MM.1S (cell line): ENCODE measurements around the gene ENTREP1.

Source experiments
- DNase-seq: peaks from one replicate; pipeline ENCODE4 v3.0.0-alpha.2; 2015
- H2AFZ ChIP-seq: fragments of 300-600 bp; sonication (generic); 2 replicates; pipeline ENCODE4 v1.6.0; 2016; ENCODE audit warnings: antibody characterized with exemption, low read length
- H3F3A ChIP-seq: fragments of 300-600 bp; sonication (generic); 2 replicates; pipeline ENCODE4 v1.6.1; 2016; ENCODE audit warnings: mild to moderate bottlenecking, antibody characterized with exemption, low read length, moderate library complexity, mixed read lengths; ENCODE audit not compliant: insufficient read depth
- H3K27ac ChIP-seq: fragments of 300-600 bp; sonication (generic); 2 replicates; pipeline ENCODE4 v1.5.1; 2016; ENCODE audit warnings: mild to moderate bottlenecking, low read length
- H3K27me3 ChIP-seq: fragments of 300-600 bp; sonication (generic); replicated peaks from 2 replicates; pipeline ENCODE4 v1.6.0; 2016; ENCODE audit warnings: low read length; ENCODE audit not compliant: insufficient read depth
- H3K36me3 ChIP-seq: fragments of 300-600 bp; sonication (generic); replicated peaks from 2 replicates; pipeline ENCODE4 v1.6.1; 2016; ENCODE audit warnings: mild to moderate bottlenecking, low read length, mixed read lengths; ENCODE audit not compliant: insufficient read depth
- H3K4me1 ChIP-seq: fragments of 300-600 bp; sonication (generic); 2 replicates; pipeline ENCODE4 v1.6.1; 2016; ENCODE audit warnings: low read length, mixed read lengths
- H3K4me2 ChIP-seq: fragments of 300-600 bp; sonication (generic); 2 replicates; pipeline ENCODE4 v1.6.0; 2016; ENCODE audit warnings: low read depth, low read length
- H3K4me3 ChIP-seq: fragments of 300-600 bp; sonication (generic); 2 replicates; pipeline ENCODE4 v1.5.1; 2016; ENCODE audit warnings: low read length, mixed read lengths
- H3K79me2 ChIP-seq: fragments of 300-600 bp; sonication (generic); 2 replicates; pipeline ENCODE4 v1.6.1; 2016; ENCODE audit warnings: mixed run types, low read length, mixed read lengths
- H3K9ac ChIP-seq: fragments of 300-600 bp; sonication (generic); 2 replicates; pipeline ENCODE4 v1.6.1; 2016; ENCODE audit warnings: low read length, mixed read lengths
- H3K9me2 ChIP-seq: fragments of 300-600 bp; sonication (generic); replicated peaks from 2 replicates; pipeline ENCODE4 v1.6.1; 2016; ENCODE audit warnings: mild to moderate bottlenecking, low read length, mixed read lengths; ENCODE audit not compliant: insufficient read depth
- H3K9me3 ChIP-seq: fragments of 300-600 bp; sonication (generic); replicated peaks from 2 replicates; pipeline ENCODE4 v1.6.1; 2016; ENCODE audit warnings: mild to moderate bottlenecking, low read length, mixed read lengths; ENCODE audit not compliant: insufficient read depth
- H4K20me1 ChIP-seq: fragments of 300-600 bp; sonication (generic); 2 replicates; pipeline ENCODE4 v1.6.1; 2016; ENCODE audit warnings: mild to moderate bottlenecking, low read length, moderate library complexity, mixed read lengths; ENCODE audit not compliant: insufficient read depth
- EZH2 ChIP-seq: fragments of 300-600 bp; sonication (generic); optimal IDR thresholded peaks from 2 replicates; pipeline ENCODE3; 2017; ENCODE audit warnings: low read depth, mild to moderate bottlenecking, antibody characterized with exemption, low read length, mixed read lengths
- EZH2phosphoT487 ChIP-seq: fragments of 300-600 bp; sonication (generic); IDR thresholded peaks from 2 replicates; pipeline ENCODE4 v1.6.1; 2018; ENCODE audit warnings: antibody characterized with exemption, low read length
- TF ChIP-seq, protein P1 (sequence below): fragments of 300-600 bp; sonication (generic); IDR thresholded peaks from 2 replicates; pipeline ENCODE4 v1.5.1; 2016; ENCODE audit warnings: antibody characterized with exemption, low read length, mixed read lengths

ENTREP1 gene

DNA sequence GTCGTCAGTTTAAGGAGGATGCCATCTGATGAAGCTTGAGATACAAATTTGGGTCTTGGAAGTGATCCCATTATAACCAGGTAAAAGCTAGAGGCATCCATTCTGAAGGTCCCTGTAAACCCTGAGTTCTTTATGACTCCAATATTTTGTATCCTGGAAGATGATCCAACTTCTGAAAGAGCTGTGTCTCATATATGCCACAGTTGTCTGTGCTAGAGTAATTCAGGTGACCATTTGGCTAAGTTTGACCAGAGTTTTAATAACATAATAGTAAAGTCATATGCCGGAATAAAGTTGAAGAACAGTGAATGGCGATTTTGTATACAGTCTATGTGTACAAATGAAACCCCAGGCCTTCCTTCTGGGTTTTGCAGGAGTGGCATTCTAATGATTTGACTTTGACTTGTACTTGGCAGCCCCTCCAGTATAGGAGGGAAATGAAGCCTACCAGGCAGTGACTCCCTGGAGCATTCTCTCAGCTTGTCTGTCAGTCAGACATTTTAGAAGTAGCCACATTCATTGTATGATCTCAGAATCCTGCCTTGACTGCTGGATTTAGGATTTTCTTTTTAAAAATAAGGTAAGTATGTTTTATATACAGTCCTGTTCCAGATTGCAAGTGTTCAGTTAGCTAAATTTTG is 39.6 kb downstream of the ENTREP1 start:
- H3K79me2 ChIP-seq: no peaks in the 10 kb centered on the region
- no peak overlapping the region for H3K4me3 ChIP-seq
- TF ChIP-seq EZH2 (no peak), EZH2phosphoT487 (no peak)
- TF ChIP-seq, protein P1, sequence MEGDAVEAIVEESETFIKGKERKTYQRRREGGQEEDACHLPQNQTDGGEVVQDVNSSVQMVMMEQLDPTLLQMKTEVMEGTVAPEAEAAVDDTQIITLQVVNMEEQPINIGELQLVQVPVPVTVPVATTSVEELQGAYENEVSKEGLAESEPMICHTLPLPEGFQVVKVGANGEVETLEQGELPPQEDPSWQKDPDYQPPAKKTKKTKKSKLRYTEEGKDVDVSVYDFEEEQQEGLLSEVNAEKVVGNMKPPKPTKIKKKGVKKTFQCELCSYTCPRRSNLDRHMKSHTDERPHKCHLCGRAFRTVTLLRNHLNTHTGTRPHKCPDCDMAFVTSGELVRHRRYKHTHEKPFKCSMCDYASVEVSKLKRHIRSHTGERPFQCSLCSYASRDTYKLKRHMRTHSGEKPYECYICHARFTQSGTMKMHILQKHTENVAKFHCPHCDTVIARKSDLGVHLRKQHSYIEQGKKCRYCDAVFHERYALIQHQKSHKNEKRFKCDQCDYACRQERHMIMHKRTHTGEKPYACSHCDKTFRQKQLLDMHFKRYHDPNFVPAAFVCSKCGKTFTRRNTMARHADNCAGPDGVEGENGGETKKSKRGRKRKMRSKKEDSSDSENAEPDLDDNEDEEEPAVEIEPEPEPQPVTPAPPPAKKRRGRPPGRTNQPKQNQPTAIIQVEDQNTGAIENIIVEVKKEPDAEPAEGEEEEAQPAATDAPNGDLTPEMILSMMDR: no peak
- H3K9me3 ChIP-seq: no peaks in the 10 kb centered on the region
- H3K9me2 ChIP-seq: no peaks in the 10 kb centered on the region
- H3K4me2 ChIP-seq: no peak overlapping the region
- H3K4me1 ChIP-seq: no peaks in the 10 kb centered on the region
- no peak overlapping the region for H2AFZ ChIP-seq
- H3K36me3 ChIP-seq: no peaks in the 10 kb centered on the region
- no peaks in the 10 kb centered on the region for H4K20me1 ChIP-seq
- H3K9ac ChIP-seq: no peak overlapping the region
- H3F3A ChIP-seq: no peaks in the 10 kb centered on the region
- H3K27ac ChIP-seq: no peak overlapping the region
- H3K27me3 ChIP-seq: no peaks in the 10 kb centered on the region
- no peak for DNase-seq

DNA sequence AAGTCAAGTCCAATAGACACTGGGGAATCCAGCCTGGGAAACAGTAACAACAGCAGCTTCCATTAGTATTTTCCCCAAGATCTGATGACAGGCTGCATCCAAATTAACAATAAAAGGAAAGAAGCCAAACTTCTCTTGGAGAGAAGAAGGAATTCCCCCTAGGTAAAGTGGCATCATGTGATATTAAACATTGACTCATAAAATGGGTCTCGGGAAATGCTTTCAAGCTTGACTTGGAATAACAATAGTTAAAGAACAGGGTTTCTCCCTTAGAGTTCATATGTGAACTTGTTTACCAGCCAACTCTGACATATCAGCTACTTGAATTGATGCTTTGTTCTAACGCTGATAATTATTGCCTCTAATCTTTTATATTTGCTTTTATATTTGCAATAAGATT is 45.4 kb downstream of the ENTREP1 start:
- Histone ChIP-seq H3K79me2 (no peaks in the 10 kb centered on the region), H3K27me3 (no peaks in the 10 kb centered on the region), H3F3A (no peaks in the 10 kb centered on the region), H3K4me3 (no peak overlapping the region), H3K9me3 (no peaks in the 10 kb centered on the region), H3K27ac (no peak overlapping the region), H2AFZ (no peak overlapping the region), H3K4me1 (peaks cover 10% of the 10 kb centered on the region), H3K9ac (no peak overlapping the region), H3K9me2 (no peaks in the 10 kb centered on the region), H3K4me2 (no peak overlapping the region), H4K20me1 (no peaks in the 10 kb centered on the region), H3K36me3 (no peaks in the 10 kb centered on the region)
- DNase-seq: no peak
- TF ChIP-seq EZH2 (no peak), EZH2phosphoT487 (no peak)
- TF ChIP-seq, protein P1: no peak

DNA sequence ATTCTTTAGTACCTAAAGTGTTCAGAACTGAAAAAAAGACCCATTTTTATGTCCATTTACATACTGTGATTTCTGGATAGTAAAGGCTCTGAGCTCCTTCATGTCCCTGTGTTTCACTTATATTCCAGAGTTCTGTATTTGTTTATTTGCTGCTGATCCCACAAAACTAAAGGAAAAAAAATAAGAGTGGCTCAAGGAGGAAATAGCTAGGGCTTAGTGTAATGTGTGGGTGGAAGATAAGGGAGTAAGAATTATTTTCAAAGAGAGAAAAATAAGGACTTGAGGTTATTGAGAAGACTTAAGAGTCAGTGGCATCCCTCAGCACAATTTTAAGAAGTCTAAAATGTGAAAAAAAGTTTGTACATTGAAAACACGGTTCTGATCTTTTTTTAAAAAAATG is 46.0 kb downstream of the ENTREP1 start:
- Histone ChIP-seq H3K27me3 (no peaks in the 10 kb centered on the region), H3K36me3 (no peaks in the 10 kb centered on the region), H3K4me3 (no peak overlapping the region), H2AFZ (no peak overlapping the region), H3F3A (no peaks in the 10 kb centered on the region), H3K9ac (no peak overlapping the region), H3K9me2 (no peaks in the 10 kb centered on the region), H3K79me2 (no peaks in the 10 kb centered on the region), H3K27ac (no peak overlapping the region), H3K4me2 (no peak overlapping the region), H3K4me1 (peaks cover 10% of the 10 kb centered on the region), H4K20me1 (no peaks in the 10 kb centered on the region), H3K9me3 (no peaks in the 10 kb centered on the region)
- DNase-seq: no peak
- TF ChIP-seq EZH2phosphoT487: no peak
- TF ChIP-seq EZH2: no peak
- TF ChIP-seq, protein P1: no peak
